ENCODE measurements around the gene GABARAP.

- TF ChIP-seq CTCF (IDR thresholded peaks at IDR 0.05), result no peak
- TF ChIP-seq EP300 (IDR thresholded peaks at IDR 0.05), result no peak
Measured at GRCh38 chr17:7241090-7241733, 1.0 kb downstream of the GABARAP start.
